ENCODE results near the gene FCHSD2. TPM values are rescaled to one million over a fixed set of nuclear protein-coding genes. Genes with fewer than 3 reads are reported as not detected.

The FCHSD2 gene
- total RNA-seq, 1 donor: 34.0 TPM

DNA sequence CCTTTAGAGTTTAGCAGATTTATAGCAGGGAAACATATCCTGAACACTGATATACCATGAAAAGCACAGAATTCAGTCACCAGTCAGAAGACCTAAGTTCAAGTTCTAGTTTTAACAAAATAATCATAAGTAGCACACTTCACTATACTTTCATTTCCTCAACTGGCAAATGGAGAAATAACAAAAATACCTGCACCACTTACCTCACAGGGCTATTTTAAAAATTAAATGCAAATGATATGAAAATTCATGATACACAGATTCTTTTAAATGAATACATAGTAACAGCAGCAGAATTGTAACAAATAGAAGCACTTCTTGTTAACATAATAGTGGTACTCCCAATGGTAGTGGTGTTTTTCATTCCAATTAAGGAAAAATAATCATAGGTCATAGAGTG lies 139.0 kb downstream of the FCHSD2 start:
- Histone ChIP-seq H3K4me1 (ENCODE audit: insufficient read depth, low read length) (peaks cover 4% of the 10 kb centered on the region), H3K27ac (ENCODE audit: low read depth, low read length) (no peak overlapping the region), H2AFZ (ENCODE audit: low read length) (no peak overlapping the region), H3K27me3 (ENCODE audit: insufficient read depth, low read length) (no peaks in the 10 kb centered on the region), H4K20me1 (ENCODE audit: insufficient read depth, low read length) (peaks cover 6% of the 10 kb centered on the region), H3K79me2 (ENCODE audit: insufficient read depth, low read length) (peaks cover 27% of the 10 kb centered on the region), H3K9me3 (ENCODE audit: low read depth, low read length) (no peaks in the 10 kb centered on the region), H3K36me3 (ENCODE audit: insufficient read depth, low read length) (peaks cover 4% of the 10 kb centered on the region), H3K4me3 (ENCODE audit: insufficient read depth, low read length) (no peak overlapping the region), H3K4me2 (ENCODE audit: insufficient read depth, low read length) (no peak overlapping the region)
- TF ChIP-seq, protein P1, sequence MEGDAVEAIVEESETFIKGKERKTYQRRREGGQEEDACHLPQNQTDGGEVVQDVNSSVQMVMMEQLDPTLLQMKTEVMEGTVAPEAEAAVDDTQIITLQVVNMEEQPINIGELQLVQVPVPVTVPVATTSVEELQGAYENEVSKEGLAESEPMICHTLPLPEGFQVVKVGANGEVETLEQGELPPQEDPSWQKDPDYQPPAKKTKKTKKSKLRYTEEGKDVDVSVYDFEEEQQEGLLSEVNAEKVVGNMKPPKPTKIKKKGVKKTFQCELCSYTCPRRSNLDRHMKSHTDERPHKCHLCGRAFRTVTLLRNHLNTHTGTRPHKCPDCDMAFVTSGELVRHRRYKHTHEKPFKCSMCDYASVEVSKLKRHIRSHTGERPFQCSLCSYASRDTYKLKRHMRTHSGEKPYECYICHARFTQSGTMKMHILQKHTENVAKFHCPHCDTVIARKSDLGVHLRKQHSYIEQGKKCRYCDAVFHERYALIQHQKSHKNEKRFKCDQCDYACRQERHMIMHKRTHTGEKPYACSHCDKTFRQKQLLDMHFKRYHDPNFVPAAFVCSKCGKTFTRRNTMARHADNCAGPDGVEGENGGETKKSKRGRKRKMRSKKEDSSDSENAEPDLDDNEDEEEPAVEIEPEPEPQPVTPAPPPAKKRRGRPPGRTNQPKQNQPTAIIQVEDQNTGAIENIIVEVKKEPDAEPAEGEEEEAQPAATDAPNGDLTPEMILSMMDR (IDR thresholded peaks at IDR 0.05; ENCODE audit: extremely low read depth, low read depth, low read length): no peak
- no peak for DNase-seq (ENCODE audit: insufficient read length, low spot score, missing footprints)

DNA sequence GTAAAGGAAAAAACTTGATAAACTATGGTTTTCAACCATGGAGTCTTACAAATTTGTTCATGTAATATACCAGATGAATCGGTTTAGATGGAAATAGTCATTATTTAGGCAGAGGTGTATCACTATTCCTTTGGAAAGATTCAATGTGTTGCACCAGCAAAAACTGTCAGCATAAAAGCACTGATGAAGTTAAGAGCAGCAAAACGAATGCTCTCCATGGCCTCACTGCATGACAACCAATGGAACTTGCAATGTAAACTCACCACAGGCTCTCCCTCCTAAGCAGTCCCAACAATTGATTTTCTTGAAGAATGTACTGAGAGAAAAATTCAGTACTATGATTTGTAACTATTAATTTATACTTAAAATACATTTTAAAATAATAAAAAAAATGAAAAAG lies 139.9 kb downstream of the FCHSD2 start:
- Histone ChIP-seq H3K79me2 (ENCODE audit: insufficient read depth, low read length) (peaks cover 27% of the 10 kb centered on the region), H3K27me3 (ENCODE audit: insufficient read depth, low read length) (no peaks in the 10 kb centered on the region), H3K4me2 (ENCODE audit: insufficient read depth, low read length) (no peak overlapping the region), H3K4me1 (ENCODE audit: insufficient read depth, low read length) (peaks cover 4% of the 10 kb centered on the region), H3K4me3 (ENCODE audit: insufficient read depth, low read length) (no peak overlapping the region), H2AFZ (ENCODE audit: low read length) (no peak overlapping the region), H4K20me1 (ENCODE audit: insufficient read depth, low read length) (peaks cover 6% of the 10 kb centered on the region), H3K9me3 (ENCODE audit: low read depth, low read length) (no peaks in the 10 kb centered on the region), H3K36me3 (ENCODE audit: insufficient read depth, low read length) (peaks cover 4% of the 10 kb centered on the region), H3K27ac (ENCODE audit: low read depth, low read length) (no peak overlapping the region)
- no peak for DNase-seq (ENCODE audit: insufficient read length, low spot score, missing footprints)
- TF ChIP-seq, protein P1 (IDR thresholded peaks at IDR 0.05; ENCODE audit: extremely low read depth, low read depth, low read length): no peak

DNA sequence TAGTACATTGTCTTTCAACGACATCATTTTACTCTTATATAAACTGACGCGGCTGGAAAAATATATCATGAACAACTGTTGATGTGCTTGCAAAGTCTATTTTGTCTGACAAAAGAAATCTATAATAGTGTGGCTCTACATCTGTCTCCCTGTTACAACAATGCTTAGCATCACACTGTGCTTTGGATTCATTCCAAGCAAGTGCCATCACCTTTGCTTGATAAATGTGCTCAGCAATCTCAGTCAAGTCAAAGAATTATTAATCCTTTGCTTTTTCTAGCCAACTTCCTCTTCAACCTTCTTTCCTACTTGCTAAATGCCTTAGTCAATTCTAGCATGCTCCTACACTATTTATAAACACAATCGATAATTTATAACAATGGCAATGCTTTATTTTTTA lies 140.5 kb downstream of the FCHSD2 start:
- no peak overlapping the region for H2AFZ ChIP-seq (ENCODE audit: low read length)
- no peak overlapping the region for H3K4me3 ChIP-seq (ENCODE audit: insufficient read depth, low read length)
- H3K79me2 ChIP-seq (ENCODE audit: insufficient read depth, low read length): peaks cover 28% of the 10 kb centered on the region
- DNase-seq (ENCODE audit: insufficient read length, low spot score, missing footprints): no peak
- no peak overlapping the region for H3K27ac ChIP-seq (ENCODE audit: low read depth, low read length)
- no peaks in the 10 kb centered on the region for H3K9me3 ChIP-seq (ENCODE audit: low read depth, low read length)
- peaks cover 4% of the 10 kb centered on the region for H3K4me1 ChIP-seq (ENCODE audit: insufficient read depth, low read length)
- no peak overlapping the region for H3K4me2 ChIP-seq (ENCODE audit: insufficient read depth, low read length)
- TF ChIP-seq, protein P1 (IDR thresholded peaks at IDR 0.05; ENCODE audit: extremely low read depth, low read depth, low read length): no peak
- peaks cover 4% of the 10 kb centered on the region for H3K36me3 ChIP-seq (ENCODE audit: insufficient read depth, low read length)
- H4K20me1 ChIP-seq (ENCODE audit: insufficient read depth, low read length): peaks cover 6% of the 10 kb centered on the region
- H3K27me3 ChIP-seq (ENCODE audit: insufficient read depth, low read length): no peaks in the 10 kb centered on the region

DNA sequence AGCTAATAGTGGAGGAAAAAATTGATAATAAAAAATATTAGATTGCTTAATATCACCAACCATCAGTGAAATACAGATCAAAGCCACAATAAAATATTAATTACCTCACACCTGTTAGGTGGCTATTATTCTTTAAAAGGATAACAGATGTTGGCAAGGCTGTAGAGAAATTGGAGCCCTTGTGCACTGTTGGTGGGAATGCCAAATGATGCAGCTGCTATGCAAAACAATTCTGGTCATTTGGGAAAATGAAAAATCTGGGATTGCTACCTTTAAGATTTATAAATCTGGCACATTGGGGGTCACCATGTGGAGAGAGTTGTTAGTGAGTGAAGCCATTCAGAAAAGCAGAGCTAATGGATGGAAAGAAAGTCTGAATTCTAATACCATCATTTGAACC lies 143.4 kb downstream of the FCHSD2 start:
- no peak for DNase-seq (ENCODE audit: insufficient read length, low spot score, missing footprints)
- Histone ChIP-seq H4K20me1 (ENCODE audit: insufficient read depth, low read length) (no peaks in the 10 kb centered on the region), H3K27me3 (ENCODE audit: insufficient read depth, low read length) (no peaks in the 10 kb centered on the region), H3K79me2 (ENCODE audit: insufficient read depth, low read length) (peaks cover 15% of the 10 kb centered on the region), H3K4me1 (ENCODE audit: insufficient read depth, low read length) (peaks cover 4% of the 10 kb centered on the region), H3K4me3 (ENCODE audit: insufficient read depth, low read length) (no peak overlapping the region), H3K27ac (ENCODE audit: low read depth, low read length) (no peak overlapping the region), H2AFZ (ENCODE audit: low read length) (no peak overlapping the region), H3K36me3 (ENCODE audit: insufficient read depth, low read length) (peaks cover 3% of the 10 kb centered on the region), H3K9me3 (ENCODE audit: low read depth, low read length) (no peaks in the 10 kb centered on the region), H3K4me2 (ENCODE audit: insufficient read depth, low read length) (no peak overlapping the region)
- TF ChIP-seq, protein P1 (IDR thresholded peaks at IDR 0.05; ENCODE audit: extremely low read depth, low read depth, low read length): no peak
